Activated naive CD4-positive, alpha-beta T cell treated with anti-CD3 and anti-CD28 coated beads, Interleukin-2, amount 50 U/mL, for 72 hours (primary cell): ENCODE measurements around the gene PRMT9. TPM values are rescaled to one million over a fixed set of nuclear protein-coding genes. Genes with fewer than 3 reads are reported as not detected.

Experiments
- ATAC-seq, 2 donors: fragments of 150-1000 bp; cut with Tn5 transposase; 2 replicates each; pipeline ENCODE4 v1.10.0; 2021; ENCODE audit warnings: mild to moderate bottlenecking in 2 of 2, moderate library complexity in 2 of 2
- DNase-seq, 2 donors: peaks; one replicate each; pipeline ENCODE4 v3.0.0; 2021 to 2022; ENCODE audit warnings: low spot score in 2 of 2
- H3K27ac Mint-ChIP-seq, 2 donors: one replicate each; pipeline ENCODE4 v1.8.0; 2022; ENCODE audit warnings: mild to moderate bottlenecking in 2 of 2, mixed read lengths in 2 of 2
- H3K36me3 Mint-ChIP-seq, 2 donors: one replicate each; pipeline ENCODE4 v1.8.0; 2022; ENCODE audit warnings: mixed read lengths in 2 of 2
- H3K9me3 Mint-ChIP-seq, 2 donors: one replicate each; pipeline ENCODE4 v1.8.0; 2022; ENCODE audit warnings: mixed read lengths in 2 of 2
- total RNA-seq, 2 donors: library from RNA; stranded (reverse); gene quantifications; one replicate each; pipeline ENCODE4 v1.2.3, GENCODE V29; 2022

Gene PRMT9
- total RNA-seq, 2 donors from 2014 or later: 7.5 to 12.9 TPM

GRCh38 chr4:147693218-147693617 is 9.3 kb upstream of the PRMT9 start:
- Mint-ChIP-seq H3K27ac (no peak overlapping the region), H3K36me3 (no peaks in the 10 kb centered on the region), H3K9me3 (no peaks in the 10 kb centered on the region)
- ATAC-seq (no peak), DNase-seq (no peak)

- Mint-ChIP-seq H3K36me3 (no peaks in the 10 kb centered on the region), H3K27ac (no peak overlapping the region), H3K9me3 (no peaks in the 10 kb centered on the region)
- DNase-seq (no peak), ATAC-seq (no peak)
These were observed 7.9 kb upstream of the PRMT9 start for GRCh38 chr4:147691820-147692219.

DNA sequence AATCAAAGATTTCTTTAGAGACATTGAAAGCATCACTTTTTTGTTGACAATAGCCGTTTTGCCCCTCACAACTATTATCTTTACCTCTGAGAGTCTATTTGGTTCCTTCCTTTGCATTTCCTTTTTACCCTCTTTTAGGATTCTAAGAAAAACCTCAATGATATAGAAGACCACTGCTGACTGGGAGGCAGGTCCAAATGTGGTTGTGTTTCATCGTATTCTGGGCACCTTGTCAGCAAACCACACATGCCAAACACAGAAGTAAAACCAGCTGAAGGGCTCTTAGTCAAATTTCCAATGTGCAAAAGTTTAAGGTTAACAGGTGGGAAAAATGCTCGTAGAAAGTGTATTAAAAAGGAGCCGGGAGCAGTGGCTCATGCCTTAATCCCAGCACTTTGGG is 5.1 kb upstream of the PRMT9 start:
- Mint-ChIP-seq H3K9me3 (no peaks in the 10 kb centered on the region), H3K36me3 (peaks cover 2 to 4% of the 10 kb centered on the region in 2 donors), H3K27ac (peak overlapping the region in 1 of 2 donors; percentile 20)
- ATAC-seq: no peak
- no peak for DNase-seq

DNA sequence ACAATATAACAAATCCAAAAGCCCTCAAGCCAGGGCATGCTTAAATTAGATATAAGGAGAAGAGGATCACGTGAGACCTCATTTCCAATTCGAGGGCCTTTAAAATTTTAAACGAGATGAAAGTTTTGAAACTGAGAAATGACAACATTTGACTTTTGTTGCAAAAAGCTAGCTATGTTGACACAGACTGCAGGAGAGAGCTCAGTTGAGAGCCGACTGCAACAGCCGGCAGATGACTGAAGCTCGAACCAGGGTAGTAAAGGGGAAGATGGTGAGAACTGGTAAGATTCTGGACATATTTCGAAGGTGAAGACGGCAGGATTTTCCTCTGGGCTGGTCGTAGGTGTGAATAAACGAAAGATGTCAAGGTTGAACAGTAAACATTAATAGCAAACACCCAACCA is 773 bp downstream of the PRMT9 start:
- Mint-ChIP-seq H3K27ac (peak overlapping the region; percentile 93 to 95), H3K36me3 (peaks cover 13 to 23% of the 10 kb centered on the region in 2 donors), H3K9me3 (no peaks in the 10 kb centered on the region)
- DNase-seq: no peak
- no peak for ATAC-seq

DNA sequence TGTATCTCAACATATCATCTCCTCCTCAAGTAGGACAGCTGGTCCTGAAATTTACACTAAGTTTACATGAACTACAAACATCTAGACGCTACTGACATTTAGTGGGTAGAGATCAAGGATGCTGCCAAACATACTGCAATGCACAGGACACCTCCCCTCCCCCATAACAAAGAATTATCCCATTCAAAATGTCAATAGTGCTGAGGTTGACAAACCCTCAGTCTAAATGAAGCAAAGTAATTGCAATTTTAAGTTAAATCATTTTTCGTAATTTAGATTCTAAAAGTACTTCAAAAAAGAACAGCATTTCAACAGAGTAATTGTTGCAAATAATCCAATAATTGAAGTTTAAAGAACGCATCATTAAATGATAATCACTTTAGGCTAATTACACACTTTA is 1.2 kb downstream of the PRMT9 start:
- ATAC-seq: no peak
- H3K27ac Mint-ChIP-seq: peak overlapping the region; percentile 93 to 95
- no peak for DNase-seq

DNA sequence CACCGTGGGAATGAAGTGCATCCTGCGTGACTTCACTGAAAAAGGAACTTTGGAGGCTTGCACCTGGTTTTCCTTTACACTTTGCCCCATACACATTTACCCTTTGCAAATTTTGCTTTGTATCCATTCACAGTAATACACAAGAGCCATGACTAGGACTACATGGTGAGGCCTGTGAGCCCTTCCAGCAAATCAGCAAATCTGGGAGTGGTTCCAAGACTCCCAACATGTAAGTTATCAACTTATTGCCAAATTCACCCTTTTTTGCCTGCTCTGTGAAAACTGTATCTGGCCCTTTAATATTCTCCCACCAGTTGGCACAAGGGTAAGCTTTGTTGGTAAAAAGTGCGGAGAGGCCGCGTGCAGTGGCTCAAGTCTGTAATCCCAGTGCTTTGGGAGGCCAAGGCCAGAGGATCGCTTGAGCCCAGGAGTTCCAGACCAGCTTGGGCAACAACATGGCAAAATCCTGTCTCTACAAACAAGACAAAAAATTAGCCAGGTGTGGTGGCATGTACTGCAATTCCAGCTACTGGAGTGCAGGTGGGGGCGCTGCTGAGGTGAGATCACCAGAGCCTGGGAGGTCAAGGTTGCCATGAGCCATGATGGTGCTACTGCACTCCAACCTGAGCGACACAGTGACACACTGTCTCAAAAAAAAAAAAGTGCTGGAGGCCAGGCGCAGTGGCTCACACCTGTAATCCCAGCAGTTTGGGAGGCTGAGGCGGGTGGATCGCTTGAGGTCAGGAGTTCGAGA is 5.0 kb downstream of the PRMT9 start:
- DNase-seq (no peak), ATAC-seq (no peak)
- no peaks in the 10 kb centered on the region for H3K9me3 Mint-ChIP-seq
- peaks cover 11 to 18% of the 10 kb centered on the region in 2 donors for H3K36me3 Mint-ChIP-seq
- no peak overlapping the region for H3K27ac Mint-ChIP-seq

More for the DNA sequence above, 1.2 kb downstream of the PRMT9 start:
- Mint-ChIP-seq H3K36me3 (peaks cover 13 to 23% of the 10 kb centered on the region in 2 donors), H3K9me3 (no peaks in the 10 kb centered on the region)

DNA sequence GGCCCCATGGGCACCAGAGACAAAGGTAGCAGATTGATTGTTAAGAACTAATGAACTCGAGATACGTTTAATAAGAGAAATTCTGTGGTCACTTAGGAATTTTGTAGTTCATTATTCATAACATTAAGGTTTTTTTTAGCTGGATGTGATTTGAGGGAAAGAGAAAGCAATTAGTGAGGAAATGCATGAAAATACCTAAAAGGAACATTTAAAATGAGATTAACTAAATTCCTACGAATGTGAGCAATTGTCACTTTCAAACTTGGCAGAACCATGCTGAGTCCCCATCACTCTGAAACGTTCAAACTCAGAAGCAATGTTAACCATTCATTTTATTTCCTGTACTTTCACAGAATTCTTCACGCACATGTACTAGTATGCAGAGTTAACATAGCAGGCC is 5.9 kb downstream of the PRMT9 start:
- H3K27ac Mint-ChIP-seq: no peak overlapping the region
- no peaks in the 10 kb centered on the region for H3K9me3 Mint-ChIP-seq
- DNase-seq (no peak), ATAC-seq (no peak)
- peaks cover 2 to 11% of the 10 kb centered on the region in 2 donors for H3K36me3 Mint-ChIP-seq

DNA sequence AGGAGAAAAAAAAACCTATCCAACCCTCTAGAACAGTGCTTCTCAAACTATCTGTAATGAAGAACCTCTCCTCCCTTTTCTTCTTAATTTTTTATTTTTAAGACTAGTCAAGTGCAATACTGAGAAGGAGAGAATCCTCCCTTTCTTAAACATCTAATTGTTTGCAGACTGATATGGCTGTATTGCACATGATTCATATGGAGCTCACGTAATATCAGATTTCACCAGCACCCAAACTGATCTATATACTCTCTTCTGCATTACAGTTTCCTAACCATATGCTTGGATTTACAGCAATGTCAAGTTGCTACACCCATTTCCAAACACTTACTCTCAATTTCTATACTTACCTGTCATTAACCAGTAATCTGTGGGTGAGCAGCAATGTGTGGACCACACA is 9.5 kb downstream of the PRMT9 start:
- Mint-ChIP-seq H3K36me3 (peaks cover 0 to 8% of the 10 kb centered on the region in 2 donors), H3K9me3 (no peaks in the 10 kb centered on the region), H3K27ac (no peak overlapping the region)
- DNase-seq: no peak
- no peak for ATAC-seq

DNA sequence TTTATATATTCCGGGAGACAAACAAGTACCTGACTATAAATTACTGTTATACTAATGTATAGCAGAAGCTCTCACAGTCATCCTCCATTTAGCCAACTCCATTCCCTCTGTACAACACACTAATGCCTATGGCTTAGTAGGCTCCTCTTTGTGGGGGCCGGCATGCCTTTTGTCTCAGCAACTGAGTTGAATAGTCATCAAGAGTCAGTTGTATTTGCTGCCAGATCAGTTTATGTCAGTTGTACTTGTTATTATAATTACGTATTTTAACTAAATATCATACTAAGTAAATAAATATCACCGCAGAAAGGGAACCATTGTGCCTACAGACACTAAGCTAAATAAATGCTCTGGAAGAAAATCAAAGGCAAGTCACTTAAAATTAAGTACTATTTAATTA is 9.9 kb downstream of the PRMT9 start:
- ATAC-seq: no peak

GRCh38 chr4:147658501-147658900 is 25.5 kb downstream of the PRMT9 start:
- DNase-seq: no peak
- Mint-ChIP-seq H3K27ac (peak overlapping the region in 1 of 2 donors; percentile 17), H3K9me3 (no peaks in the 10 kb centered on the region), H3K36me3 (peaks cover 0 to 9% of the 10 kb centered on the region in 2 donors)
- no peak for ATAC-seq

More for the DNA sequence above, 9.9 kb downstream of the PRMT9 start:
- Mint-ChIP-seq H3K9me3 (no peaks in the 10 kb centered on the region), H3K27ac (no peak overlapping the region), H3K36me3 (peaks cover 0 to 6% of the 10 kb centered on the region in 2 donors)
- no peak for DNase-seq

DNA sequence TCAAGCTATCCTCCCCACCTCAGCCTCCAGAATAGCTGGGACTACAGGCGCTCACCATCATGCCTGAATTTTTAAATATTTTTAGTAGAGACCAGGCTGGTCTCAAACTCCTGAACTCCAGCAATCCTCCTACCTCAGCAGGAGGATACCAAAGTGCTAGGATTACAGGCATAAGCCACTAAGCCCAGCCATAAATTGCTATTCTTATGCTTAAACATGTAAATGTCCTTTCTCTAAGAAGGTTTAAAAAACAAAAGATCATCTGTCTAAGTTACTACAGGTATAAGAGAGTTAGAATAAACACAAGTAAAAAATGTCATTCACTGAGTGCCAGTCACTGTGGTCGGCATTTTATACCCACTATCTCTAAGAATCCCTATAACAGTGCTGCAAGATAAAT is 28.3 kb downstream of the PRMT9 start:
- Mint-ChIP-seq H3K36me3 (peaks cover 0 to 11% of the 10 kb centered on the region in 2 donors), H3K9me3 (no peaks in the 10 kb centered on the region), H3K27ac (no peak overlapping the region)
- ATAC-seq: no peak
- DNase-seq: no peak

DNA sequence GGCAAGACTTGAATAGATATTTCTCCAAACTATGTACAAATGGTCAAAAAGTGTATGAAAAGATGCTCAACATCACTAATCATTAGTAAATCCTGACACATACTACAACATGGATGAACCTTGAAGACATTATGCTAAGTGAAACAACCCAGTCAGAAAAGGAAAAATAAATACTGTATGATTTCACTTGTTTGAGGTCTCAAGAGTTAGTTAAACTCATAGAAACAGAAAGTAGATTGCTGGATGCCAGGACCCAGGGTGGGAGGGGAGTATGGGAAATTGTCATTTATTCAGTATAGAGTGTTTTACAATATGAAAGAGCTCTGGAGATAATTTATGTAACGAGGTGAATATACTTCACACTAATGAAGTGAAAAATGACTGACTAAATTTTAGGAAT is 32.4 kb downstream of the PRMT9 start:
- DNase-seq (no peak), ATAC-seq (peak; percentile 34 to 86)
- Mint-ChIP-seq H3K9me3 (peaks cover 0 to 10% of the 10 kb centered on the region in 2 donors), H3K36me3 (peaks cover 12 to 36% of the 10 kb centered on the region in 2 donors), H3K27ac (no peak overlapping the region)

DNA sequence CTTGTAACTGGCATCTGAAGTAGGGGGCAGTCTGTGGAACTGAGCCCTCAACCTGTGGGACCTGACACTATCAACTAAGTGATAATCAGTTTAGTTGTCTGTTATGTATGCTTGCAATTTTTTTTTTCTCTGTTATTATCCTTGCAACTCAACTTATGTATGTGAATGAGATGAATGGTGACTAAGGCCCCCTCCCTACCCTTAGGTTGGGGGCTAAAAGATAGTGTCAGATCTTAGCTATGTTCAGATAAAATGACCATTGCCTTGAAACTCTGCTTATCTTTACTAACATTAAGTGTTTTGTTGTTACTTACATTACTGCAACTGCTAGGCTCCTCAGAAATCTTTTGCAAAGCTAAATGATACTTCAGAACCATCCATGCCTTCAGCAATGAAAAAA is 35.3 kb downstream of the PRMT9 start:
- no peak for ATAC-seq
- peaks cover 12 to 36% of the 10 kb centered on the region in 2 donors for H3K36me3 Mint-ChIP-seq
- peak overlapping the region in 1 of 2 donors; percentile 66 for H3K27ac Mint-ChIP-seq

GRCh38 chr4:147645099-147645498 is 38.9 kb downstream of the PRMT9 start:
- H3K27ac Mint-ChIP-seq: no peak overlapping the region
- ATAC-seq: no peak
- peaks cover 25 to 50% of the 10 kb centered on the region in 2 donors for H3K36me3 Mint-ChIP-seq

More for the DNA sequence above, 35.3 kb downstream of the PRMT9 start:
- no peak for DNase-seq
- peaks cover 0 to 10% of the 10 kb centered on the region in 2 donors for H3K9me3 Mint-ChIP-seq

GRCh38 chr4:147644471-147644870 is 39.5 kb downstream of the PRMT9 start:
- H3K36me3 Mint-ChIP-seq: peaks cover 25 to 46% of the 10 kb centered on the region in 2 donors
- ATAC-seq: no peak
- peaks cover 0 to 20% of the 10 kb centered on the region in 2 donors for H3K9me3 Mint-ChIP-seq
- no peak for DNase-seq
- H3K27ac Mint-ChIP-seq: no peak overlapping the region

More at GRCh38 chr4:147645099-147645498, 38.9 kb downstream of the PRMT9 start:
- DNase-seq: no peak
- H3K9me3 Mint-ChIP-seq: peaks cover 0 to 20% of the 10 kb centered on the region in 2 donors

- peaks cover 0 to 20% of the 10 kb centered on the region in 2 donors for H3K9me3 Mint-ChIP-seq
- peaks cover 21 to 39% of the 10 kb centered on the region in 2 donors for H3K36me3 Mint-ChIP-seq
- DNase-seq: no peak
- no peak for ATAC-seq
- H3K27ac Mint-ChIP-seq: no peak overlapping the region
These were observed 40.3 kb downstream of the PRMT9 start for GRCh38 chr4:147643616-147644015.

- Mint-ChIP-seq H3K36me3 (peaks cover 25 to 45% of the 10 kb centered on the region in 2 donors), H3K9me3 (peaks cover 0 to 10% of the 10 kb centered on the region in 2 donors), H3K27ac (peak overlapping the region in 1 of 2 donors; percentile 0)
- ATAC-seq (no peak), DNase-seq (no peak)
These were observed 43.6 kb downstream of the PRMT9 start for GRCh38 chr4:147640331-147640730.

GRCh38 chr4:147639388-147639787 is 44.6 kb downstream of the PRMT9 start:
- no peak for ATAC-seq
- no peak for DNase-seq
- Mint-ChIP-seq H3K9me3 (peaks cover 0 to 10% of the 10 kb centered on the region in 2 donors), H3K36me3 (peaks cover 25 to 45% of the 10 kb centered on the region in 2 donors), H3K27ac (peak overlapping the region in 1 of 2 donors; percentile 42)
